SU-DHL-6 (cell line): ENCODE measurements around the gene ELF2.

ENCODE experiments used
- H2AFZ ChIP-seq: fragments of 200-600 bp; sonication (generic); 2 replicates; pipeline ENCODE4 v1.6.1; 2014; ENCODE audit warnings: low read depth, mild to moderate bottlenecking, moderate library complexity, mixed read lengths, antibody characterized with exemption, low read length; ENCODE audit not compliant: severe bottlenecking
- H3F3A ChIP-seq: fragments of 200-600 bp; shearing (Covaris generic); 2 replicates; pipeline ENCODE4 v1.6.0; 2016; ENCODE audit warnings: antibody characterized with exemption, mild to moderate bottlenecking; ENCODE audit not compliant: insufficient read depth
- H3K27ac ChIP-seq: fragments of 200-600 bp; sonication (generic); 2 replicates; pipeline ENCODE4 v1.5.1; 2016; ENCODE audit warnings: low read depth, mild to moderate bottlenecking, low read length, moderate library complexity, mixed read lengths
- H3K27me3 ChIP-seq: fragments of 200-600 bp; sonication (generic), shearing (Covaris generic); 2 replicates; pipeline ENCODE4 v1.6.0; 2014; ENCODE audit warnings: mild to moderate bottlenecking, low read length
- H3K36me3 ChIP-seq: fragments of 200-600 bp; sonication (generic); 2 replicates; pipeline ENCODE4 v1.6.1; 2014; ENCODE audit warnings: mild to moderate bottlenecking, low read length, mixed read lengths
- H3K4me2 ChIP-seq: fragments of 300-600, 200-600 bp; shearing (Covaris generic), sonication (generic); 2 replicates; pipeline ENCODE4 v1.6.0; 2014; ENCODE audit warnings: low read length, low read depth, mild to moderate bottlenecking; ENCODE audit not compliant: poor library complexity, severe bottlenecking
- H3K4me3 ChIP-seq: fragments of 200-600 bp; sonication (generic); 2 replicates; pipeline ENCODE4 v1.5.1; 2014; ENCODE audit warnings: antibody characterized with exemption, low read length, mild to moderate bottlenecking, mixed read lengths; ENCODE audit not compliant: insufficient read depth, poor library complexity, severe bottlenecking
- H3K79me2 ChIP-seq: fragments of 200-600 bp; sonication (generic); 2 replicates; pipeline ENCODE4 v1.6.1; 2014; ENCODE audit warnings: mild to moderate bottlenecking, low read length, moderate library complexity; ENCODE audit not compliant: insufficient read depth
- H3K9ac ChIP-seq: fragments of 200-600 bp; sonication (generic); 2 replicates; pipeline ENCODE4 v1.7.0; 2014; ENCODE audit warnings: mild to moderate bottlenecking, low read length
- H3K9me2 ChIP-seq: fragments of 200-600 bp; sonication (generic); replicated peaks from 2 replicates; pipeline ENCODE4 v1.6.1; 2014; ENCODE audit warnings: low read length; ENCODE audit not compliant: insufficient read depth
- H3K9me3 ChIP-seq: fragments of 200-600 bp; sonication (generic); 2 replicates; pipeline ENCODE4 v1.6.1; 2014; ENCODE audit warnings: low read length, mixed read lengths; ENCODE audit not compliant: insufficient read depth
- H4K20me1 ChIP-seq: fragments of 200-600 bp; sonication (generic); 2 replicates; pipeline ENCODE4 v1.6.1; 2014; ENCODE audit warnings: low read depth, mild to moderate bottlenecking, antibody characterized with exemption, low read length, moderate library complexity, mixed read lengths
- CTCF ChIP-seq: fragments of 200-600 bp; sonication (generic); IDR thresholded peaks from one replicate; pipeline ENCODE4 v1.5.1; 2017; ENCODE audit warnings: antibody characterized with exemption, mild to moderate bottlenecking, low read length, moderate library complexity; ENCODE audit not compliant: insufficient read depth, poor library complexity, severe bottlenecking
- EZH2phosphoT487 ChIP-seq: fragments of 200-600 bp; sonication (generic), shearing (Covaris generic); conservative IDR thresholded peaks from 2 replicates; pipeline ENCODE4 v1.6.1; 2018; ENCODE audit warnings: mild to moderate bottlenecking, antibody characterized with exemption, low read length, moderate library complexity, mixed read lengths

ELF2 gene

GRCh38 chr4:139007640-139008039, 169.4 kb downstream of the ELF2 start:
- H4K20me1 ChIP-seq = no peaks in the 10 kb centered on the region
- H3F3A ChIP-seq = no peaks in the 10 kb centered on the region
- no peak overlapping the region for H3K27ac ChIP-seq
- H3K36me3 ChIP-seq = no peaks in the 10 kb centered on the region
- no peaks in the 10 kb centered on the region for H3K9me2 ChIP-seq
- TF ChIP-seq EZH2phosphoT487 (no peak), CTCF (no peak)
- no peak overlapping the region for H2AFZ ChIP-seq
- no peaks in the 10 kb centered on the region for H3K79me2 ChIP-seq
- H3K9ac ChIP-seq = no peak overlapping the region
- no peaks in the 10 kb centered on the region for H3K27me3 ChIP-seq
- H3K4me3 ChIP-seq = no peak overlapping the region
- no peaks in the 10 kb centered on the region for H3K9me3 ChIP-seq
- H3K4me2 ChIP-seq = no peak overlapping the region
